Measurements from ENCODE around the gene TEAD4.

Gene TEAD4

GRCh38 chr12:2959192-2959504 is at the start of gene TEAD4:
Gene TEAD4, plus strand, starts transcription at chr12:2959397.
- no peak for DNase-seq

- no peak for DNase-seq
Observed at GRCh38 chr12:2912216-2912575, 47.0 kb upstream of the TEAD4 start.

- no peak for DNase-seq
Observed at GRCh38 chr12:2919249-2919648, 39.9 kb upstream of the TEAD4 start.

GRCh38 chr12:2922329-2922728 is 36.9 kb upstream of the TEAD4 start:
- no peak for DNase-seq

GRCh38 chr12:2923057-2923456 is 36.1 kb upstream of the TEAD4 start:
- no peak for DNase-seq

- DNase-seq, result no peak
Observed at GRCh38 chr12:2924019-2924418, 35.2 kb upstream of the TEAD4 start.

- no peak for DNase-seq
Observed at GRCh38 chr12:2925322-2925995, 33.7 kb upstream of the TEAD4 start.

GRCh38 chr12:2930865-2931264 is 28.3 kb upstream of the TEAD4 start:
- no peak for DNase-seq

GRCh38 chr12:2933586-2933985 is 25.6 kb upstream of the TEAD4 start:
- no peak for DNase-seq

- DNase-seq, result no peak
Observed at GRCh38 chr12:2934371-2934770, 24.8 kb upstream of the TEAD4 start.

GRCh38 chr12:2936301-2936700 is 22.9 kb upstream of the TEAD4 start:
- DNase-seq, result no peak

GRCh38 chr12:2937500-2937899 is 21.7 kb upstream of the TEAD4 start:
- DNase-seq, result no peak

- no peak for DNase-seq
Observed at GRCh38 chr12:2939191-2939590, 20.0 kb upstream of the TEAD4 start.

GRCh38 chr12:2940564-2940963 is 18.6 kb upstream of the TEAD4 start:
- no peak for DNase-seq

GRCh38 chr12:2941524-2941923 is 17.7 kb upstream of the TEAD4 start:
- DNase-seq, result no peak

- DNase-seq, result peak in 1 of 2 donors; percentile 33
Observed at GRCh38 chr12:2944401-2945047, 14.7 kb upstream of the TEAD4 start.

GRCh38 chr12:2949411-2949810 is 9.8 kb upstream of the TEAD4 start:
- no peak for DNase-seq

GRCh38 chr12:2955888-2956287 is 3.3 kb upstream of the TEAD4 start:
- DNase-seq, result no peak

- DNase-seq, result no peak
Observed at GRCh38 chr12:2957816-2958431, 1.3 kb upstream of the TEAD4 start.

- no peak for DNase-seq
Observed at GRCh38 chr12:2958432-2959191, 585 bp upstream of the TEAD4 start.

- DNase-seq, result no peak
Observed at GRCh38 chr12:2959505-2960389, 550 bp downstream of the TEAD4 start.

- no peak for DNase-seq
Observed at GRCh38 chr12:2960390-2960956, 1.3 kb downstream of the TEAD4 start.
